HUDEP-2 (cell line): Measurements from ENCODE around the gene ATG16L1.

Experiments used
- DNase-seq, 76 experiments: peaks; one replicate each; lab custom pipeline; 2025; ENCODE audit not compliant: unreplicated experiment in 76 of 76; lab: John Stamatoyannopoulos, UW

The ATG16L1 gene

DNA sequence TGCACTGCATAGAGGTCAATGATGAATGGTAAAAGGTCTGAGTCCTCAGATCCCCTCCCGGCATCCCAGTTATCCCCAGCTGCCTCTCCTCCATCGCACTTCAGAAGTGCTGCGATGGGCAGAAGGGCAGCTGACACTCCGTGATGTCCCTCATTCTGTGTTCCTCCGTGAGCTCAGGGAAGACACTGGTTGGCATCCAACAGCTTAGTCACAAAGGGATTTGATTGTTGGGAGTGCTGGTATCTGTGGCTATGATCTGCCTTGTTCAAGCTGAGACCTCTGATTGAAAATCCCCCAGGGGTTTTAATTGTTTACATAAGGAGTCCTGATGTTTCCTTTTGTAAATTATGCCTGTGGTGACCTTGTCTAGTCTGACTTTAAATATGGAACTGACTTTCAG lies 37.2 kb downstream of the ATG16L1 start:
- DNase-seq, result no peak

DNA sequence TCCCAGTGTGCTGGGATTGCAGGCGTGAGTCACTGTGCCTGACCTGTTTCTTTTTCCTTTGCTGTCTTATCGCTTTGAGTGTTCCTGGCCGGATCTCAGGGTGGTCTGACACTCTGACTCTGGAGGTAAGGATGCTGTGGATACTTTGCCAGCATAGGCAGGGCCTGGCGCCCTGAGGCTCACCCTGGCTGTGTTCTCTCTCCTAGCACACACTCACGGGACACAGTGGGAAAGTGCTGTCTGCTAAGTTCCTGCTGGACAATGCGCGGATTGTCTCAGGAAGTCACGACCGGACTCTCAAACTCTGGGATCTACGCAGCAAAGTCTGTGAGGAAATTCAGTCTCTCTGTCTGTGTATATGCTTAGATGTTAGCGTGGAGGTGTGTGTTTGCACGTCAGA lies 38.2 kb downstream of the ATG16L1 start:
- no peak for DNase-seq

- DNase-seq, result no peak
These were observed 38.8 kb downstream of the ATG16L1 start for GRCh38 chr2:233290051-233290845.

- DNase-seq, result no peak
These were observed 44.4 kb downstream of the ATG16L1 start for GRCh38 chr2:233295891-233296290.

DNA sequence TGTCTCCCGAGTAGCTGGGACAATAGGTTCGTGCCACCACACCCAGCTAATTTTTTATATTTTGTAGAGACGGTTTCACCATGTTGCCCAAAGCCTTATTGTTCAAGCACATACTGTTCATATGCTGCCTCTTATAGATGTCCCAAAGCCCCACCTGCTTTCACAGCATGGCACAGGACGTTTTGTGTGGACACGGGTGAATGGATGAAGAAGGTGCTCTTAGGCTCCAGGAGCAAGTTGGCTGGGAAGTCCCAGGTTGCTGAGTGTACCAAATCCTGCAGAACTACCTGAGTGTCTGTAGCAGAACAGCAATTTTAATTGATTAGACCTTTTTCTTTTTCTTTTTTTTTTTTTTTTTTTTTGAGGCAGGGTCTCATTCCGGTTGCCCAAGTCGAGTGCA lies 45.6 kb downstream of the ATG16L1 start:
- DNase-seq, result no peak

GRCh38 chr2:233300401-233300800 lies 48.9 kb downstream of the ATG16L1 start:
- DNase-seq, result no peak

GRCh38 chr2:233301248-233301647 lies 49.8 kb downstream of the ATG16L1 start:
- DNase-seq, result no peak

DNA sequence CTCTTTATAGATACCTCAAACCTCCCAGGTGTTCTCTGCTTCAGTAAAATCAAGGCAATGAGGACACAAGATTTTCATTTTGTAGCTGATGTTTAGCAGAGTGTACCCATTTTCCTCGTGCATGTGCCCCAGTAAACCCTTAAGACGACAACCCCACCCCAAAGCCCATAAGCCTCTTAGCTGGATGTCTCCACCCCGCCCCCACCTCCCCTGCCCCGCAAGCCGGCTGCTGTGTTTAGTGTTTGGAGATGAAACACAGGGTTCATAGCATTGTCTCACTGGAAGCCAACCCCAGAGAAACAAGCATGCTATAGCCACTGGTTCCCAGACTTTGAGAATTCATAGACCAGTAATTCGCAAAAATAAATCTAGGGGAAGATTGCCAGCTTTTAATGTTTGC lies 50.3 kb downstream of the ATG16L1 start:
- no peak for DNase-seq

DNA sequence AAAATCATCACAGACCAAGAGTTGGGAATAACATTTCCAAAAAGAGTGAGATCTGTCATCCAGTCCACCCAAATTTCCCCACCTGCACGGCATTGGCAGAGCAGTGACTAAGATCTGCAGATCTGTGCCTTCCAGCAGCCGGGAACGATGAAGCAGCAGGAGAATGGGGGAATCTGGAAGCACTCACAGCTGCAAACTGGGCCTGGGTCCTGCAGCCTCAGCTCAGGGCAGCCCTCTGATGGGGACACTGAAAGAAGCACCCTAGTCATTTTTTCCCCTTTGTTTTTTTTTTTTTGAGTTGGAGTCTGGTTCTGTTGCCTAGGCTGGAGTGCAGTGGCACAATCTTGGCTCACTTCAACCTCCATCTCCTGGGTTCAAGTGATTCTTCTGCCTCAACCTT lies 51.8 kb downstream of the ATG16L1 start:
- no peak for DNase-seq

- DNase-seq, result no peak
These were observed 56.1 kb downstream of the ATG16L1 start, which contains the start of gene SAG for GRCh38 chr2:233307565-233307964. SAG (plus strand) TSS chr2:233307816; CDS start chr2:233309190, 1,374 bp downstream.

- no peak for DNase-seq
These were observed 59.9 kb downstream of the ATG16L1 start for GRCh38 chr2:233311241-233311926.

- DNase-seq, result no peak
These were observed 61.4 kb downstream of the ATG16L1 start for GRCh38 chr2:233312874-233313273.

DNA sequence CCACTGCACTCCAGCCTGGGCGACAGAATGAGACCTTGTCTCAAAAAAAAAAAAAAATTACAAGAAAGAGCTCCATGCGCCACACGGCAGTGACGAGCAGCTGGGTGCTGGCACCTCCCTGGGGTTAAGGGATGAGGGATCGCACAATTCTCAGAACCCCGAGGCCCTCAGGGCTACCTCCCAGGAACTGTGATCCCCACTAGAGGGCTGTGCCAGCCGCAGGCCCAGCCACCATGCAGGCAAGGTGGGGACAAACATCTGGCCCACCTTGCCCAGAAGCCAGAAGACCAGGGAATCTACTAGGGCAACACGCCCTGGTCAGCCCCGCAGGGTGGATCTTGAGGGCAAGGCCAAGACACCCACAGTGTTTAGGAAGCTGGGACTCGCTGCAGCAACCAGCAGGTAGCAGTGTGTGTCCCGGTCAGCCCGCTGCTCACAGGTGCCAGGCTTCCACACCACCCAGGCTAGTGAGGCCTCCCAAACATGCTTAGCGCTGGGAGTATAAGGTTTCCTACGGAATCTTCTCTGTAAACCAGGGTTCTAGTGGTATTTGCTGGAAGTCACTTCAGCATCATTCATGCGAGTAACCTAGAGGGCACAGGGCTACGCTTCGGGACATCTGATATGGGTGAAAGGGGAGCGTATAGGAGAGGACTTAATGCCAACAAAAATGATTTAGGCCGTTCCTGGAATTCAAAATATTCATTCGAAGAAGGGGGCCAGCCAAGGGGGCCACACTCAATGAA lies 62.9 kb downstream of the ATG16L1 start:
- DNase-seq, result no peak

DNA sequence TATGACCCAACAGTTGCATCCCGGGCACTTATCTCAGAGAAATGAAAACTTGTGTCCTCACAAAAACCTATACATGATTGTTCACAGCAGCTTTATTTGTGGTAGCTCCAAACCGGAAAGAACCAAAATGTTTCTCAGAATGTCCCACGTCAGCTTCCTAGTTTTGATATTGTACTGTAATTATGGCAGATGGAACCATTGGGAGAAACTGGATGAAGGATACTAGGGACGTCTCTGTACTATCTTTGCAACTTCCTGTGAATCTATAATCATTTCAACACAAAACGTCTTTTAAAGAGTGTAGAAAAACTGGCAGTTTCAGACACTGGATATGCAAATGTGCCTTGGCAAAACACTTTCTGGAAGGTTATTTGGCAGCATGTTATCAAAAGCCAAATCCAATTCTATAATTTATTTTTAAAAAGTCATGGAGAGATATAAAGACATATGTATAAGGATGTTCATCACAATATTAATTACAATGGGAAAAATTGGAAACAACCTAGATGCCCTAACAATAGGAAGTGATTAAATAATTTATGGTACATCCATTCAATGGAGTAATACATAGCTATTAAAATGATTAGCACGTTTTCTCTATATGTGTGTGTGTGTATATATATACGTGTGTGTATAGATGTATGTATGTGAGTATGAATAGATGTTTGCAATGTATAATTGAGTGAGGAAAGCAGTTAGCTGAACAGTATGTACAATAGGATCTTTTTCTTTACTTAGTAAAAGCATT lies 65.9 kb downstream of the ATG16L1 start:
- no peak for DNase-seq

DNA sequence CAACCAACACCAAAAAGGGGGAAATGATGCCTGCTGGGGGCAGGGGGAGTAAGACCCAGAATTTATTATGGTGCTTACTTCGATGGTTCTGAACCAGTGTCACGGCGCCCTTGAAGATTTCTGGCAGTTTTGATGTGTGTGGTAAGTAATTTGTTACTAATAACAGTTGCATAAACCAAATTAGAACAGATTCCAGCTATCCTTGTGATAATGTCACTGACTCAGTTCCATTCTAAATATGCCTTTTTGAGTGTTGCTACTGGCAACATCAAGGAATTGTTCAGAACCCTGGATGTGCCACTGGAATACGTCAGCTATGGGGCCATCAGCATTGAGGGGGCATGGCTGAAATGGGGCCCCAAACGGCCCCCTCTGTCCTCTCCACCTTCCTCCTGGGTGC lies 67.8 kb downstream of the ATG16L1 start:
- no peak for DNase-seq

DNA sequence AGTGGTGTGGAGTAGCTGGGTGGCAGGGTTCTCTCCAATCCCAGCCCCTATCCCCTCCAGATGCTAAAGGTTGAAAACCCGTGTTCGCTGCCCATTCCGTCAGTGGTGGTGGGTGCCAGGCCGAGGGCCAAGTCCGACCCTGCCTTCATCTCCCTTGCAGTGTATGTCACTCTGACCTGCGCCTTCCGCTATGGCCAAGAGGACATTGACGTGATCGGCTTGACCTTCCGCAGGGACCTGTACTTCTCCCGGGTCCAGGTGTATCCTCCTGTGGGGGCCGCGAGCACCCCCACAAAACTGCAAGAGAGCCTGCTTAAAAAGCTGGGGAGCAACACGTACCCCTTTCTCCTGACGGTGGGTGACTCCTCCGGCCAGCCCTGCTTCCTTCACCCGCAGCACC lies 69.0 kb downstream of the ATG16L1 start:
- DNase-seq, result no peak

- no peak for DNase-seq
These were observed 69.7 kb downstream of the ATG16L1 start for GRCh38 chr2:233321166-233321565.

DNA sequence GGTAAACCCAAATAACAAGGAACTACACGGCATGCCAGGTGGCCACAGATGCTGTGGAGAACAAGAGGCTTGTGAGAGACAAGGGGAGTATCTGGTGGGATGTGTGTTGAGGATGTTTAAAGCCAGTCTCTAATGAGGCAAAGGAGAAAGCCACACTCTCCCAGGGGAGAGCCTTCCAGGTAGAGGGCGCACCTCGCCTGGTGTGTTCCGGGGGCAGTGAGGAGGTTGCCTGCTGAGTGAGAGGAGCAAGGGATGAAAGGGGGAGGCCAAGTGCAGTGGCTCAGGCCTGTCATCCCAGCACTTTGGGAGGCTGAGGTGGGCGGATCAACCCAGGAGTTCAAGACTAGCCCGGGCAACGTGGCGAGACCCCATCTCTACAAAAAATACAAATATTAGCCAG lies 72.4 kb downstream of the ATG16L1 start:
- DNase-seq, result no peak

- DNase-seq, result no peak
These were observed 73.8 kb downstream of the ATG16L1 start for GRCh38 chr2:233325256-233325655.

GRCh38 chr2:233325814-233326213 lies 74.3 kb downstream of the ATG16L1 start:
- DNase-seq, result no peak

DNA sequence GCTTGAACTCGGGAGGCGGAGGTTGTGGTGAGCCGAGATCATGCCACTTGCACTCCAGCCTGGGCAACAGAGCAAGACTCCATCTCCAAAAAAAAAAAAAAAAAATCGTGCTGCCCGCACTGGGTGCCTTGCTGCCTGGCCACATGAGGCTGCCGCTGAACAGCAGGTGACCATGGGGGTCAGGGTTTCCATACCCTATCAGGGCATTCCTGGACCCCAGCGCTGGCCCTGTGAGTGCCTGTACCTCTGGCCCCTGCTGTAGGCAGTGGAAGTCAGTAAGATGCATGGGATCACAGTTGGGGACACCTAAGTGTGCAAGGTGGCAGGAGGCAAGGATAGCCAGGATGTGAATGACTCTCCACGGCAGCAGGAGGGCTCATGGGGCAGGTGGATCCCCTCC lies 75.0 kb downstream of the ATG16L1 start:
- no peak for DNase-seq
